ENCODE measurements around the gene CALHM3.

- TF ChIP-seq POLR2A (IDR thresholded peaks at IDR 0.05): no peak
- TF ChIP-seq CTCF (IDR thresholded peaks at IDR 0.05): no peak
- no peak for TF ChIP-seq POLR2AphosphoS5 (IDR thresholded peaks at IDR 0.05)
Measured at GRCh38 chr10:103445366-103445765, 33.7 kb downstream of the CALHM3 start.
